ENCODE measurements around the gene KIF5B.

The KIF5B gene

GRCh38 chr10:31962826-31963588 lies 93.2 kb downstream of the KIF5B start:
- DNase-seq (ENCODE audit: insufficient read length, low spot score) = no peak
- TF ChIP-seq CTCF (IDR thresholded peaks at IDR 0.05; ENCODE audit: insufficient read depth, missing control alignments) = no peak
- FAIRE-seq = no peak

- no peak for FAIRE-seq
- TF ChIP-seq CTCF (IDR thresholded peaks at IDR 0.05; ENCODE audit: insufficient read depth, missing control alignments) = no peak
- DNase-seq (ENCODE audit: insufficient read length, low spot score) = no peak
Observed at GRCh38 chr10:31961277-31962074, 94.7 kb downstream of the KIF5B start.

GRCh38 chr10:31959461-31960173 lies 96.6 kb downstream of the KIF5B start:
- FAIRE-seq = no peak
- TF ChIP-seq CTCF (IDR thresholded peaks at IDR 0.05; ENCODE audit: insufficient read depth, missing control alignments) = no peak

More at GRCh38 chr10:31959461-31960173, 96.6 kb downstream of the KIF5B start:
- no peak for DNase-seq (ENCODE audit: insufficient read length, low spot score)
